SHP77 (cell line): ENCODE data around the gene STAM.
"Not testable (repeated sequence)": the region's sequence is repeated elsewhere in the genome, so short reads cannot be mapped to it uniquely, and the experiment has no call there.

Experiments
- DNase-seq, 2 experiments: peaks; one replicate each; lab custom pipeline; 2025; lab: John Stamatoyannopoulos, UW

Gene STAM

GRCh38 chr10:17643755-17644484 lies at the start of gene STAM:
TSS of gene STAM (plus strand) at chr10:17644151. CDS start at chr10:17644340, 189 bp downstream.
- peak; percentile 87 to 88 for DNase-seq

DNA sequence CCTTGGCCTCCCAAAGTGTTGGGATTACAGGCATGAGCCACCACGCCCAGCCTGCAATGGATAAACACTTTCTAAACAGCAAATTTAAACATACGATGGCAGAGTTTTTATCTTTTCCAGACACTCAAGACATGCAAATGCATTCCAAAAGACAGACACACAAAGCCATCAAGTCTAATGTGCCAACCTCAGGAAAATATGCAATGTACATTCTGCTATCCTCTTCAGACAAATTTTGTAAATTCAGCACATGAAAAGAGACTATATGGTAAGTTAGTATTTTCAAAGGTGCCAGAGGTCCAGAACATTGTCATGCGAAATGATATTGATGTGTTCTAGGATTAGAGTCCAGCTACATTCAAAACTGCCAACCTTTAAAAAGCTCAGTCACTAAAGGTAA lies 46.6 kb upstream of the STAM start:
- no peak for DNase-seq

GRCh38 chr10:17599089-17599488 lies 44.9 kb upstream of the STAM start:
- no peak for DNase-seq

- no peak for DNase-seq
These were observed 38.0 kb upstream of the STAM start for GRCh38 chr10:17605936-17606335.

DNA sequence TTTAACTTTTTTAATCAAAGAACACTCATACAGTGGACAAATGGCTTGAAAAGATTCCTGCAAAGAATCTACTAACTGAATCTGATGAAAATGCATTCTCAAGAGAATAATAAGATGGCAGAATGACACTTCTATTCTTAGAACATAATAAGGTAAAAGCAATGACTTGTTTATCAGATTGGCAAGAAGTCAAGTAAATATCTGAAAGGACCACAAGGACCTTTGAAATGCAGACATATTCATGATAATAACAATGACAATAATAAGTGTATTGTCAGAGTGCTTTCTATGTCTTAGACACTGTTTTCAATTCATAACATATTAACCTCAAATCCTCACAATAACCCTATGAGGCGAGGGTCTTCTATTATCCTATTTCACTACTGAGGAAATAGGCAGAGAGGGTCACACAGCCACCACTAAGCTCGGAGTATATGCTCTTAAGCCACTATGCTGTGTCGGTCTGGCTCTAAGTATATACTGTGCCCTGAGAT lies 37.4 kb upstream of the STAM start:
- DNase-seq = no peak

DNA sequence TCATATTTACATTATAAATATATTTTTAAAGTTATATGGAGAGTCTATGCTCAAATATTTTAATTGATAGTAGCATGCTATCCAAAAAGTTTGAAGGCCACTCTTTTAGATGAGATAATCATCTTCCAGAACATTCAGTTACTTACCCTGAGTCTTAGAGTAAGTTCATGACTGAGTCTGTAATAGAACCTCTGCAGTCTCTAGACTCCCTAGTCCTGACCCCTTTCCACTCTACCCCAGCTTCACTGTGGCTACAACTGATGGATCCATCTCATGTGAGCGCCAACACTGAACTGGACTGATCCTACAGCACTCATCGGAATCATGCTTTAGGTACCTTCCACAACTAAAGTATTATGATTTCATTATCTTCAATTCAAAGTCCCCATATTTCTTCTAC lies 36.9 kb upstream of the STAM start:
- DNase-seq = no peak

DNA sequence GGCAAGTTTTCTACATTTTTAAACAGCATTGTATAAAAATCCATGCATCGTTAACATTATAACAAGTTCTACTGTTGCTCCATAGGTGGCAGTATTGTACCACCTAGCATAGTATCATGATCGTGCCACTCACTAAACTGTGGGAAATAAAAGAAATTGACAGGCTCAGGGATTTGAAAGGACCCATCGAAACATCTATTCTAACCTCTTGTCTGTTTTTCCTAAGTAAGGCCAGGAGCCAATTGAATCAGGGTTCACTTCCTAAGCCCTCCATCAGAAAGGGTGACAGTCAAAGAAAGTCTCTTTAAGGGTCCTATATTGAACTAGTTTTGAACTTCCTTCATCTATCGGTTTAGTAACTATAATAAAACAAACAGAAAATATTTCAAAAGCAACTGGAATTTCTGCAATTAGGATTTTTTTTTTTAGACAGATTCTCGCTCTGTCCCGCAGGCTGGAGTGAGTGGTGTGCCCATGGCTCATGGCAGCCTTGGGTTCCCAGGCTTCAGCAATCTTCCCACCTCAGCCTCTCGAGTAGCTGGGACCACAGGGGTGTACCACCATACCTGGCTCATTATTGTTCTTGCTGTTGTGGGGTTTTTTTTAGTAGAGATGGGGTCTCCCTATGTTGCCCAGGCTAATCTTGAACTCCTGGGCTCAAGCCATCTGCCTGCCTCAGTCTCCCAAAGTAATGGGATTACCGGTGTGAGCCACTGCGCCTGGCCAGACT lies 36.2 kb upstream of the STAM start:
- DNase-seq = peak in 1 of 2 experiments; percentile 30

DNA sequence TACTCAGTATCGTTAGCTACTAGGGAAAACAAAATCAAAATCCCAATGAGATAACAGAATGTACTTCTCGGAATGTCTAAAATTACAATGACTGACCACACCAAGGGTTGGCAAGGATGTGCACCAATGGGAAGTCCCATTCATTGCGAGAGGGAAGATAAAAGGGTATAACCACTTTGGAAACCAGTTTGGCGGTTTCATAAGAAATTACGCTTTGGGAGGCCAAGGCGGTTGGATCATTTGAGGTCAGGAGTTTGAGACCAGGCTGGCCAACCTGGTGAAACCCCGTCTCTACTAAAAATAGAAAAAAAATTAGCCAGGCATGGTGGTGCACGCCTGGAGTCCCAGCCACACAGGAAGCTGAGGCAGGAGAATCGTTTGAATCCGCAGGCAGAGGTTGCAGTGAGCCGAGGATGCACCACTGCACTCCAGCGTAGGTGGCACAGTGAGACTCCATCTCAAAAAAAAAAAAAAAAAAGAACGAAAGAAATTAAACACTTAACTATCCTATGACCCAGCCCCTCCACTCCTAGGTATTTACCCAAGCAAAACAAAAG lies 34.4 kb upstream of the STAM start:
- no peak for DNase-seq

DNA sequence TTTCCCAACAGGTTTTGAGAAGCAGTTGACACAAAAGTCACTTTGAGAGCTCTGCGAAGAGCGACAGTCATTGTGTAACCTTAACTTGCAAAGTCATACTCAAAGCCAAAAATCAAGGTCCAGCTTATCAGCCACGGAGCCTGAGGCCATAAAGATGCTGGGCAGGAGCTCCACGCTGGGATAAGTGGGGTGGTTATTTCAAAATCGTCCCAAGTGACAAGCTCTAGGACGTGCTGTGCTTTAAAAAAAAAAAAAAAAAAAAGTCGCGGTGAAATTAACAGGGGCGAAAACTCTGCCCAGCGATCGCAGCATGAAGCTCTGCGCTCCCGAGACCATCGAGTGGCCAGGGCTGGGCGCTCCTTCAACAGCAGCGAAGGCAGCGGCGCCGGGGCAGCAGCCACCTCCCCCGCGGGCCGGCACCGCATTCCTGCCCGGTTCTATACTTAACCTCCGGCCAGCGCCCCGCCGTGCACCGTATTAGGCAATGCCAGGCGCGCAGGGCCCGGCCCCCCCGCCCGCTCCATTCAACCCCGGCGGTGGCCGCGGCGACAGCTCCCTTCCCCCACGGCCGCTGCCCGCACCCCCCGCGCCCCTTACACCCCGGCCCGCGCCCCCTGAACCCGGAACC lies 27.4 kb upstream of the STAM start:
- DNase-seq = peak; percentile 10 to 46

- peak; percentile 70 to 73 for DNase-seq
These were observed 26.7 kb upstream of the STAM start, which contains the start of gene HACD1 for GRCh38 chr10:17617031-17617911. TSS of gene HACD1 (minus strand) at chr10:17617374. CDS start at chr10:17617339, 35 bp downstream.

DNA sequence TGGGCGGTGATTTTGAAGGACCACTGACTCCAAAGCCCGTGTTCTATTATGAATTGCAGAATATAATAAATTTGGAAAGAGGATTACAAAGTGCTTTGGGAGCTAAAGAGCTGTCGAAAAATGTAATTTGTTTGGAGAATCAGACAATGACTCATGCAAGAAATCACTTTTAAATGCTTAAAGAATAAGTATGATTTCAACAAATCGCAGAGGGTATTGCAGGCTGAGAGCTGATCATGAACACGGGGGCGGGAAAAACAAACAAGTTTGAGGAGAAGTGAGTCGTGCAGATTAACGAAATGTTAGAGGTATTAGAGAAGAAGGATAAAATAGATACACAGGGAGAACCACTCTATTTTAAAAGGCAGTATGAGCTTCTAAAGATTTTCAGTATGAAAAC lies 21.9 kb upstream of the STAM start:
- DNase-seq = no peak

DNA sequence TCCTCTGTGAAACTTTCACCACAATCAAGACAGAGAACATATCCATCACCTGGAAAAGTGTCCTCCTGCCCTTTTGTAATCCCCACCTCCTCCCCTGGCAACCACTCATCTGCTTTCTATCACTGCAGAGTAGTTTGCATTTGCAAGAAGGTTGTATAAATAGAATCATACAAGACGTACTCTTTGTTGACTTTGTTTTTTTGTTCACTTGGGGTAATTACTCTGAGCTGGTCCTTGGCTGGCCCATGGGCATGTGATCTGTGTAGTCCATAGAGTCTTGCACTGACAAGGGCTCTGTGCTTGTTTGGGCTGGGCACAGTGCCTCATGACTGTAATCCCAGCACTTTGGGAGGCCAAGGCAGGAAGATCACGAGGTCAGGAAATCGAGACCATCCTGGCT lies 19.0 kb upstream of the STAM start:
- no peak for DNase-seq

DNA sequence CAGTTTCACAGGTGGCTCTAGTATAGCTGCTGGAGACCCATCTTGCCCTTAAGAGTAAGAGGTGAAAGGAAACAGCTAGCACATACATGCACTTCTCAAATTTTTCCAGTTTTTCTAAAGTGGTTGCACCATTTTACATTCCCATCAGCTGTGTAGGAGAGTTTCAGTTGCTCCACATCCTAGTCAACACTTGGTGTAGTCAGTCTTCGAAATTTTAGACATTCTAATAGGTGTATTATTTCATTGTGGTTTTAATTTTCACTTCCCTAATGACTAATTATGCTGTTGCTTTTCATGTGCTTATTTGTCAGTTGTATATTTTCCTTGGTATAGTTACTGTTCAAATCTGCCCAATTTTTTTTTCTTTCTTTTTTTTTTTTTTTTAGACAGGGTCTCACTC lies 17.3 kb upstream of the STAM start:
- no peak for DNase-seq

DNA sequence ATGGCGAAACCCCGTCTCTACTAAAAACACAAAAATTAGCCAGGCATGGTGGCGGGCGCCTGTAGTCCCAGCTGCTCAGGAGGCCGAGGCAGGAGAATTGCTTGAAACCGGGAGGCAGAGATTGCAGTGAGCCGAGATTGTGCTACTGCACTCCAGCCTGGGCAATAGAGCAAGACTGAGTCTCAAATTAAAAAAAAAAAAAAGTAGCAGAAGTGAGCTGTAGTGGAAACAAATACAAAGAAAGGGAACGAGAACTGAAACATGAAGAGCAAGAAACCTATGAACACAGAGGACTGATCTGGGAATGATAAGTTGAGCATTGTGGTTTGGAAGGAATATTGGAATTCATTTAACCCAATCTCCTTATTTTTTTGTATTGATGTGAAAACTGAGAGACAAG lies 11.4 kb upstream of the STAM start:
- DNase-seq = not testable (repeated sequence)

- DNase-seq = no peak
These were observed 10.6 kb upstream of the STAM start for GRCh38 chr10:17633353-17633752.

- no peak for DNase-seq
These were observed 6.1 kb upstream of the STAM start for GRCh38 chr10:17637869-17638268.

GRCh38 chr10:17640331-17640816 lies 3.6 kb upstream of the STAM start:
- no peak for DNase-seq

DNA sequence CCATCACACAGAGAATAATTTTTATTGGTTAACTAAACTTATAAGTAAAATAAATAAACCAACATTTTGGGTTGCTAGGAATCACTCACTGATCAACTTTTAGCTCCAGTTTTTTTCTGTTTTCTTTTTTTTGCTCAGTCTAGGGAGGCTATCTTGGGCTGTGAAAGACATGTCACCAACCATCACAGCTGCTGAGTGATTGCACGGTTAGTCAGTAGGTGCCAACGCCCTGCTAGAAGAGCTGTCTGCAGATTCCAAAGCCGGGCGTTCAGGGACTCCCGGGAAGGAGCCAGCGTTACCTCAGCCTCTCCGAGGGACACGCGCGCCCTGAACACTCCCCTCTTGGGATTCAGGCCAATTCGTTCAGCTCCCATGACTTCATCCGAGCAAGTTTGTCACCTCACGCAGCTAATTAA lies 604 bp upstream of the STAM start:
- peak; percentile 37 to 72 for DNase-seq

- peak; percentile 22 to 45 for DNase-seq
These were observed 563 bp downstream of the STAM start for GRCh38 chr10:17644485-17644943.

DNA sequence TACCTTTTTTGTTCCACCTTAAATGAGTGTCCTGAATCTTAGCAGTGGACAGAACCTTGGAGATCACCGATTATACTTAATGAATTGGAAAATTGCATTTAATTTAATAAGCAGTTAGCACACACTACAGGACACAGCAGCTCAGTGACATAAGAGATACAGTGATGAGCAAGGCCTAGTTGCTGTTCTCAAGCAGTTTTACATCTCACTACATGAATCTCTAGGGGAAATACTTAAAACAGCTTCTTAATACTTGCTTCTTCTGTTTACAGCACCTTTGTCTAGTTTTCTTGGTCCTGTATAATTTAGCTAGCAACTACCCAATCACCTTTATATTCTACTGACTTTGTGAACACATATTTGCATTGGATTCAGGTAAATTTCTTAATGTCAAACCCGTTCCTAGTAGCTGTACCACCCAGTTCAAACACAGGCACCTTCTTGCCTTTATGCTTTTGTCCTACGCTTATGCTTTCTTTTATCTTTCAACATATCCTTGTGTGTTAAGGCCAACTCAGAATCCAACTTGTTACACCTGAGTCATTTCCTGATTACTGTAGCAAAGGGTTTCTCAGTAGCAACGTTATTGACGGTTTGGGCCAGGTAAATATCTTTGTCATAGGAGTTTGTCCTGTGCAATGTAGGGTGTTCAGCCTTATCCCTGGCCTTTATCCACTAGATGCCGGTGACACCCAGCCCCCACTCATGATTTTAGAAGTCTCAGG lies 1.8 kb downstream of the STAM start:
- DNase-seq = no peak
